ENCODE measurements around the gene PIMREG.

Gene PIMREG

GRCh38 chr17:6462692-6463091 lies 18.4 kb downstream of the PIMREG start:
- no peak for DNase-seq

GRCh38 chr17:6463616-6464445 lies 19.6 kb downstream of the PIMREG start:
- no peak for DNase-seq

- no peak for DNase-seq
Observed at GRCh38 chr17:6464446-6465041, 20.3 kb downstream of the PIMREG start.

- DNase-seq, result no peak
Observed at GRCh38 chr17:6465206-6466003, 21.1 kb downstream of the PIMREG start.

- no peak for DNase-seq
Observed at GRCh38 chr17:6467567-6467966, 23.3 kb downstream of the PIMREG start.

- DNase-seq, result no peak
Observed at GRCh38 chr17:6468051-6468790, 24.0 kb downstream of the PIMREG start.

- no peak for DNase-seq
Observed at GRCh38 chr17:6470146-6470718, 26.0 kb downstream of the PIMREG start.

- no peak for DNase-seq
Observed at GRCh38 chr17:6470751-6471521, 26.7 kb downstream of the PIMREG start.

GRCh38 chr17:6471531-6472465 lies 27.5 kb downstream of the PIMREG start:
- DNase-seq, result no peak

- DNase-seq, result no peak
Observed at GRCh38 chr17:6472517-6472916, 28.3 kb downstream of the PIMREG start.

GRCh38 chr17:6473128-6473767 lies 29.0 kb downstream of the PIMREG start:
- peak; percentile 24 to 62 for DNase-seq

- DNase-seq, result no peak
Observed at GRCh38 chr17:6474376-6474775, 30.1 kb downstream of the PIMREG start.

- no peak for DNase-seq
Observed at GRCh38 chr17:6474906-6475305, 30.7 kb downstream of the PIMREG start.

GRCh38 chr17:6475411-6475810 lies 31.2 kb downstream of the PIMREG start:
- no peak for DNase-seq

GRCh38 chr17:6476076-6476809 lies 32.0 kb downstream of the PIMREG start:
- no peak for DNase-seq

- no peak for DNase-seq
Observed at GRCh38 chr17:6476810-6477179, 32.5 kb downstream of the PIMREG start.

GRCh38 chr17:6477831-6478383 lies 33.7 kb downstream of the PIMREG start:
- DNase-seq, result no peak

- no peak for DNase-seq
Observed at GRCh38 chr17:6478486-6478885, 34.2 kb downstream of the PIMREG start.

Data from hippocampal formation (tissue), 2 donors.